ENCODE data around the gene RALGAPA1.
"Not testable (repeated sequence)": the region's sequence is repeated elsewhere in the genome, so short reads cannot be mapped to it uniquely, and the experiment has no call there.

Gene RALGAPA1

DNA sequence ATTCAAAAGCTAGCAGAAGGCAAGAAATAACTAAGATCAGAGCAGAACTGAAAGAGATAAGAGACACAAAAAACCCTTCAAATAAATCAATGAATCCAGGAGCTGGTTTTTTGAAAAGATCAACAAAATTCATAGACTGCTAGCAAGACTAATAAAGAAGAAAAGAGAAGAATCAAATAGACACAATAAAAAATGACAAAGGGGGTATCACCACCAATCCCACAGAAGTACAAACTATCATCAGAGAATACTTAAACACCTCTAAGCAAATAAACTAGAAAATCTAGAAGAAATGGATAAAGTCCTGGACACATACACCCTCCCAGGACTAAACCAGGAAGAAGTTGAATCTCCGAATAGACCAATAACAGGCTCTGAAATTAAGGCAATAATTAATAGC lies 189.6 kb downstream of the RALGAPA1 start:
- not testable (repeated sequence) for DNase-seq

DNA sequence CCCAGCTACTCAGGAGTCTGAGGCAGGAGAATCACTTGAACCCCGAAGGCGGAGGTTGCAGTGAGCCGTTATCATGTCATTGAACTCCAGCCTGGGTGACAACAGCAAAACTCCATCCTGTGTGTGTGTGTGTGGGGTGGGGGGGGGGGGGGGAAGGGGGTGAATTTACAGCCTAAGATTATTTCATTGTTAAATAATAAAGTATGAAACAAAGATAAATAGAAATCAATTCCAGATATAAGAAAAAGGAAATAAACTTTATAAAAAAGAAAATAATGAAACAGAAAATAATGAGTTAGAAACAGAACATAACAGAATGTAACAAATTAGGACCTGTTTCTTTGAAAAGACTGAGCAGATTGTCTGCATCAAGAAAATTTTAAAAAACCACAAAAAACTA lies 191.6 kb downstream of the RALGAPA1 start:
- no peak for DNase-seq

- no peak for DNase-seq
Observed at GRCh38 chr14:35607380-35607779, 201.7 kb downstream of the RALGAPA1 start.

DNA sequence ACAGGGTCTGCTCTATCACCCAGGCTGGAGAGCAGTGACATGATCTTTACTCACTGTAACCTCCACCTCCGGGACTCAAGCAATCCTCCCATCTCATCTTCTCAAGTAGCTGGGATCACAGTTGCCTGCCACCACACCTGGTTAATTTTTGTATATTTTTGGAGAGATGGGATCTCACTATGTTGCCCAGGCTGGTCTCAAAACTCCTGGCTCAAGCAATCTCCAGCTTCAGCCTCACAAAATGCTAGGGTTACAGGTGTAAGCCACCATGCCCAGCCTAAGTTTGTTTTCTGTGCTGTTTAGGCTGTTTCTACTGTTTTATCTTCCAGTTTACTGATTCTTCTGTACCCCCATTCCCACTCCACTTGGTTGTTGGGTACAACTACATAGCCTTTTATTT lies 208.8 kb downstream of the RALGAPA1 start:
- no peak for DNase-seq

DNA sequence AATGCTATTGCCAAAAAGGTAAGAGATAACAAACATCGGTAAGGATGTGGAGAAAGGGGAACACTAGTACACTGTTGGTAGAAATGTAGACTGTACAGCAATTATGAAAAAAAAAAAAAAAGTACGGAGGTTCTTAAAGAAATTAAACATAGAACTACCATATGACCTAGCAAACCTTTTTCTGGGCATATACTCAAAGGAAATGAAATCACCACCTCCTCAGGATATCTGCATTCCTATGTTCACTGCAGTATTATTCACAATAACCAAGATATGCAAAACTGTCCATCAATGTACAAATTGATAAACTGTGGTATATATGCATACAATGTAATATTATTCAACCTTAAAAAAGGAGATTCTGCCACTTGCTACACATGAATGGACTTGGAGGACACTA lies 214.5 kb downstream of the RALGAPA1 start:
- DNase-seq: no peak

GRCh38 chr14:35587373-35587772 lies 221.7 kb downstream of the RALGAPA1 start:
- DNase-seq: not testable (repeated sequence)

DNA sequence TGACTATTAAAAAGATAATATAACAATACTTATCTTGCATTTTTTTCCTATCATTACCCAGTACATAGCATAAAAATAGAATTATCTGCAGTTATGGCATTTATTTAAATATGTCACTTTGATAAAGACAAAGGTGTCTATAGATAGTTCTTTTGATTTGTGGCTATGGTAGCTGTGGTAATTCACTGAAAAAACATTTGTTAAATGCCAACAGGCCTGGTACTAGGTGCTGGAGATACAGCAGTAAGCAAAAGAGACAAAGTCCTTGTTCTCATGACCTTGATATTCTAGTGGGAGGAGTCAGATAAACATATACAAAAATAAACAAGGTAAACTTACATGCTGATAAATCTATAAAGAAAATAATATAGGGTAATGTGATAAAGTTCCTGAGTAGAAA lies 230.5 kb downstream of the RALGAPA1 start:
- DNase-seq: no peak

- DNase-seq: no peak
Observed at GRCh38 chr14:35578135-35578534, 231.0 kb downstream of the RALGAPA1 start.

DNA sequence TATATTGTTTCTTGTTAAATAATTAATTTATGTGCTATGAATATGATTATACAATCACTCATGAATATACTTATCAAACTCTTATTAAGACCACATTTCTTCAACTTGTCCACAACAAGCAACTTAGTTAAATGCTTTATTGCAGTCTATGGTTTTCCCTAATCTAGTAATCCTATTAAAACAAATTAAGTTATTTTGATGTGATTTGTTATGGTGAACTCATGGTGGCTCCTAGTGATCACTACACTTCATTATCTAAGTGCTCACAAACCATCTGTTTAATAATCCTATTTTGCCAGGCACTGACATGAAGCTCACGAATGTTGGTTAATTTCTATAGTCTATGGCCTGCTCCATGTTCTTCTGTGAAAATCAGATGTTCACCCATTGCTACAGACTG lies 232.2 kb downstream of the RALGAPA1 start:
- no peak for DNase-seq

- no peak for DNase-seq
Observed at GRCh38 chr14:35576260-35576659, 232.8 kb downstream of the RALGAPA1 start.

- DNase-seq: no peak
Observed at GRCh38 chr14:35573911-35574310, 235.2 kb downstream of the RALGAPA1 start.

- no peak for DNase-seq
Observed at GRCh38 chr14:35571598-35571997, 237.5 kb downstream of the RALGAPA1 start.

DNA sequence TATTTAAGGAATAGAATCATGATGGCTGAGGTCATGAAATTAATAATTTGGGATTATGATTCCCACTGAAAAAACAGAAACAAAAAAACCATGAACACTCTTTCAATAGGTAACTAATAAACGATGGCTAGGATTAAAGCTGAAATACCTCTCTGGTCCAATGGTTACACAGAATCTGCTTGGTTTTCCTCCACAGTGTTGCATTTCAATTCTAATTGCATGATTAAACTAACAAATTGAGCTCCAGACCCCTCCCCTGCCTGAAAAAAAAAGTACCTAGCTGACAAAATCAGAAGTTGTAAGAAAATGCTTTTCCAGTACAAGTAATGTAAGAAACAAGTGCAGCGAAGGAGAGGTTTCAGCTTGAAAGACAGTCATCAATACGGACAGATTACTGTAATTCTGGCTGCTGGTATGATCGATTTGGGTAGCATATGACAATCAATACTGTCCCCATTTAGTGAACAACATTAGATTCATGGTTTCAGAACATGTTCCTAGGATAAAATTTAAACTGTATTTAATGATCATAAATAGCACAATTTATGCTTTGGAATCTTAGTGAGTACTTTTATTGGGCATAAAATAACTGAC lies 243.1 kb downstream of the RALGAPA1 start:
- no peak for DNase-seq

GRCh38 chr14:35558680-35559079 lies 250.4 kb downstream of the RALGAPA1 start:
- no peak for DNase-seq

DNA sequence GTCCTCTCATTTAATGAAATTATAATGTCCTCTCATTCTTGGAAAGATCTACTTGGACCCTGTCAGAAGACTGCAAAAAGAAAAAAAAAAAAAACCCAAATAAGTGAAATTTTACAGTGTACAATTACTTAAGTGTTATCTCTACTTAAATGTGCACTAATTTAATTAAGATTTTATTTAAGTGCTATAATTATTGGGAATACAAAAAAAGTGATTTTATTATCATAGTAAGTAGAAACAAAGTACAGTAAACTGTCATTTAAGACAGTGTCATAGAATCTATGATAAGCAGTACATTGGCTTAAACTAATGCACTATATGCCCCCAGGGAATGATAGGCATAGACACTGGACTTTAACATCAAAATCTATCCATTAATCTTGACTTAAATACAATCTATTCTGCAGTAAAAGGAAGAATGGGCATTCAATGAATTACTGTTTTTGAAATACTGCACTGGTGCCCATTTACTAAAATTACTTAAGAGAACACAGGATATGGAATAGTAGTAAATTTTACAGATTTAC lies 251.8 kb downstream of the RALGAPA1 start:
- DNase-seq: no peak

- no peak for DNase-seq
Observed at GRCh38 chr14:35556548-35556947, 252.5 kb downstream of the RALGAPA1 start.

DNA sequence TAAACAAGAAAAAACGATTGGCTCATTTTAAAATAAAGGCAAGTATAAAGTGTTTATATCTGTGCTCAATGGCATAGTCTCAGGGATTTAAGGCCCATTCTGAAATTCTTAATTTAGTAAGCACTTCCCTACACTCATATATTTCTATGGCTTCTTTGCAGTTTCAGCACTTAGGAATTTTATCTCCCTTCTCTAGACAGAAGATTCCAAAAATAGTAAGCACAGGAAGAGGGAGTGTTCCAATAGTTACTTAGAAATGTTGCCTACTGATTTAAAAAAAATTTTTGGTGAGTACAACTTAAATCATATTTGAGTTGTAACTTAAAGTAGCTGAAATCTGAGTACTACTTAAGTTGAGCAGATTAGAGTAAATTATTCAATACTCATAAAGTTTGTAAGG lies 255.3 kb downstream of the RALGAPA1 start:
- DNase-seq: no peak

DNA sequence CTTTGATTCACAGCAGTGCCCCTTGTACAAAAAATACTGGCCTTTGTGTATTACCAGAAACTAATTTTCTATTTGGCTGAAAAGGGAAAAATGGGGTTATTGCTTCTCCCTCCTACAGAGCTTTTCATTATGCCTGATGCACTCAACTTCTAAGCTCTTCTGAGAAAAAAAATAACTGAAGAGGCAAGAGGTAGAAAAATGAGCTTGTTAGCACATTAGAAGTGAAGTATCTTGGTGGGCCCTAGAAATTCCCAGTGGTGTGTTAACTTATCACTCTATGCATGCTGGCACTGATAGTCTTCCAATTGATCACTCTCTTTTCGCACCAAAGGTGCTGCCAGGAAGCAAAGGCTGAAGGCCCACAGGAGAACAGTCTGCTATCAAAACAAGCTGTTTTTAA lies 258.0 kb downstream of the RALGAPA1 start:
- no peak for DNase-seq

GRCh38 chr14:35549551-35549950 lies 259.5 kb downstream of the RALGAPA1 start:
- DNase-seq: no peak

DNA sequence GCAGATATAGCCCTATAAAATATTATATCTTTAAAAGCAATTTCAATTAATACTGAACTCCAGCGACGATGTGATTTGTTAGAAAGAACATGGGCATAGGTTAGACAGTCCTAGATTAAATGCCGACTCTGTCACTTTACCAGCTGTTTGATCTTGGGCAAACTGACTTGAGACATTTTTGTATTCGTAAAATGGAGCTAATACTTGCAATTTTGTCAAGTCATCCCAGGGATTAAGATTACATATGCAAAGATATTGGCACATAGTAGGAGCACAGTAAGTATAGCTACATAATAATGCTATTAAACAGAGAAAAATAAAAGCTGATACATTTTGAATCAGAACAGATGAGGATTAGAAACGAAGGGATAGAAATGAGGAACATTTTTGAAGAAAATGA lies 266.1 kb downstream of the RALGAPA1 start:
- DNase-seq: no peak

DNA sequence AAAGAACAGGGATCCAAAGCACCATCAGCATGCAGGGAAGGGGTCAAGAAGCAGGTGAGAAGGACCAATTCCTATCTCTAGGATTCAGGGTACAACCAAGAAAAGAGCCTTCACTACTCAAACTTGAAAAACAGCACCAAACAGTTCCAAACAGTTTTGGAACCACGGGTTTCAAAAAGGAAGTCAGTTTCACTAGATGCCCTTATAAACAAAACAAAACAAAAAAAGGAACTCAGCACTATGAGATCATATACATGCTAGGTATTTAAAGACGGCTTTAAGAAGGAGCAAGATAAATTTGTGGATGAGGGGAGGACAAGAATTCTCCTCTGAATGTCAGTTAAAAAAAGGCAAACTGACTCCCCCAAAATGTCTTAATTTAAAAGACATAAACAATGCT lies 269.1 kb downstream of the RALGAPA1 start:
- DNase-seq: no peak

DNA sequence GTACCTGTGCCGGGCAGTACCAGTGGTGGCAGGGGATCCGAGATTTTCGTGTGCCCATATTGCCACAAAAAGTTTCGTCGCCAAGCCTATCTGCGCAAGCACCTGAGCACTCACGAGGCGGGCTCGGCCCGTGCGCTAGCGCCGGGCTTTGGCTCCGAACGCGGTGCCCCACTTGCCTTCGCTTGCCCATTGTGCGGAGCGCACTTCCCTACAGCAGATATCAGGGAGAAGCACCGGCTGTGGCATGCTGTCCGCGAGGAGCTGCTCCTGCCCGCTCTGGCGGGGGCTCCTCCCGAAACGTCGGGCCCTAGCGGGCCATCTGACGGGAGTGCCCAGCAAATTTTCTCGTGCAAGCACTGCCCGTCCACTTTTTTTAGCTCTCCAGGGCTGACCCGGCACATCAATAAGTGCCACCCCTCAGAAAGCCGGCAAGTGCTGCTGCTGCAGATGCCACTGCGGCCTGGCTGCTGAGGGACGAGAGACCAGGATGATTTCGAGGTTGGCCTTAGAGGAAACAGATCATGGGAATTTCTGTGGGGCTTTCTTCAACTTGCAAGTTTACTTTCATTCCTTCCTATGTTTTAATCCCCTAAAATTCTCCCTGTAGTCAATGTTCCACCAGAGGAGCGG lies 273.5 kb downstream of the RALGAPA1 start:
- DNase-seq: no peak

DNA sequence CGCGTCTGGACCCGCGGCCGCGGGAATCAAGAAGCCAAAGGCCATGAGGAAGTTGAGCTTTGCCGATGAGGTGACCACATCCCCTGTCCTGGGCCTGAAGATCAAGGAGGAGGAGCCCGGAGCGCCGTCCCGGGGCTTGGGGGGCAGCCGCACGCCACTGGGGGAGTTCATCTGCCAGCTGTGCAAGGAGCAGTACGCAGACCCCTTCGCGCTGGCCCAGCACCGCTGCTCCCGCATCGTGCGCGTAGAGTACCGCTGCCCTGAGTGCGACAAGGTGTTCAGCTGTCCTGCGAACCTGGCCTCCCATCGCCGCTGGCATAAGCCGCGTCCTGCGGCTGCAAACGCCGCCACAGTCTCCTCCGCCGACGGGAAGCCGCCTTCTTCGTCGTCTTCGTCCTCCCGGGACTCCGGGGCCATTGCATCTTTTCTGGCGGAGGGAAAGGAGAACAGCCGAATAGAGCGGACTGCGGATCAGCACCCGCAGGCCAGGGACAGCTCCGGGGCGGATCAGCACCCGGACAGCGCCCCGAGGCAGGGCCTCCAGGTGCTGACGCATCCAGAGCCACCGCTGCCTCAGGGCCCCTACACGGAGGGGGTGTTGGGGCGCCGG lies 274.1 kb downstream of the RALGAPA1 start:
- DNase-seq: no peak

GRCh38 chr14:35534208-35534872 lies 274.8 kb downstream of the RALGAPA1 start:
- peak in 1 of 2 experiments; percentile 64 for DNase-seq

Measured in NCI-H187 (cell line).